HEK293T (cell line): Measurements from ENCODE around the gene ARHGAP45.
A peak's percentile ranks its signal among the peaks of the same experiment; 100 is the strongest.

Source experiments
- CTCF ChIA-PET: fragments of 350-600 bp; formaldehyde crosslinking; extraction: SDS; loops from one replicate; lab custom pipeline; 2021; ENCODE audit warnings: antibody characterized with exemption, inconsistent platforms; lab: Yijun Ruan, JAX
- POLR2A ChIA-PET: fragments of 350-600 bp; formaldehyde crosslinking; extraction: SDS; loops from one replicate; lab custom pipeline; 2020; ENCODE audit warnings: antibody characterized with exemption, inconsistent platforms; lab: Yijun Ruan, JAX
- DNase-seq: peaks from one replicate; pipeline ENCODE4 v3.0.0; 2012; ENCODE audit warnings: mixed read lengths; ENCODE audit errors: extremely low spot score
- ARNT ChIP-seq: fragments of 450-650 bp; IDR thresholded peaks from 2 replicates; pipeline ENCODE4 v1.6.1; 2017; ENCODE audit warnings: mild to moderate bottlenecking
- BHLHE40 ChIP-seq: fragments of 450-650 bp; IDR thresholded peaks from 2 replicates; pipeline ENCODE4 v1.6.1; 2016; ENCODE audit warnings: mild to moderate bottlenecking, moderate library complexity, borderline replicate concordance
- CTBP1 ChIP-seq: fragments of 450-650 bp; IDR thresholded peaks from 2 replicates; pipeline ENCODE4 v1.6.1; 2016; ENCODE audit warnings: borderline replicate concordance
- ELF4 ChIP-seq: fragments of 450-650 bp; IDR thresholded peaks from 2 replicates; pipeline ENCODE4 v1.6.1; 2017; ENCODE audit warnings: antibody characterized with exemption
- FOXA1 ChIP-seq: fragments of 450-650 bp; IDR thresholded peaks from 2 replicates; pipeline ENCODE4 v1.6.1; 2016; ENCODE audit warnings: mild to moderate bottlenecking
- FOXK2 ChIP-seq: fragments of 450-650 bp; IDR thresholded peaks from 2 replicates; pipeline ENCODE4 v1.6.1; 2016; ENCODE audit warnings: mild to moderate bottlenecking
- FOXM1 ChIP-seq: fragments of 450-650 bp; IDR thresholded peaks from 2 replicates; pipeline ENCODE4 v1.6.1; 2017; ENCODE audit warnings: mild to moderate bottlenecking, borderline replicate concordance
- HDGF ChIP-seq: fragments of 450-650 bp; IDR thresholded peaks from 2 replicates; pipeline ENCODE4 v1.6.1; 2017; ENCODE audit warnings: antibody characterized with exemption, borderline replicate concordance
- L3MBTL2 ChIP-seq: fragments of 450-650 bp; conservative IDR thresholded peaks from 2 replicates; pipeline ENCODE4 v1.6.1; 2016; ENCODE audit warnings: mild to moderate bottlenecking
- LEF1 ChIP-seq: fragments of 450-650 bp; IDR thresholded peaks from 2 replicates; pipeline ENCODE4 v1.6.1; 2017; ENCODE audit warnings: mild to moderate bottlenecking, borderline replicate concordance
- NFRKB ChIP-seq: fragments of 450-650 bp; IDR thresholded peaks from 2 replicates; pipeline ENCODE4 v1.6.1; 2016; ENCODE audit warnings: mild to moderate bottlenecking, moderate library complexity
- SP1 ChIP-seq: fragments of 450-650 bp; IDR thresholded peaks from 2 replicates; pipeline ENCODE4 v1.6.1; 2017
- SUZ12 ChIP-seq: fragments of 450-650 bp; IDR thresholded peaks from 2 replicates; pipeline ENCODE4 v1.6.1; 2016; ENCODE audit warnings: mild to moderate bottlenecking
- TARDBP ChIP-seq: fragments of 450-650 bp; IDR thresholded peaks from 2 replicates; pipeline ENCODE4 v1.6.1; 2016
- ZNF384 ChIP-seq: fragments of 450-650 bp; IDR thresholded peaks from 2 replicates; pipeline ENCODE4 v1.6.1; 2016
- TF ChIP-seq, protein P1 (sequence below): fragments of 450-650 bp; IDR thresholded peaks from 2 replicates; pipeline ENCODE4 v1.6.1; 2016

Gene ARHGAP45

DNA sequence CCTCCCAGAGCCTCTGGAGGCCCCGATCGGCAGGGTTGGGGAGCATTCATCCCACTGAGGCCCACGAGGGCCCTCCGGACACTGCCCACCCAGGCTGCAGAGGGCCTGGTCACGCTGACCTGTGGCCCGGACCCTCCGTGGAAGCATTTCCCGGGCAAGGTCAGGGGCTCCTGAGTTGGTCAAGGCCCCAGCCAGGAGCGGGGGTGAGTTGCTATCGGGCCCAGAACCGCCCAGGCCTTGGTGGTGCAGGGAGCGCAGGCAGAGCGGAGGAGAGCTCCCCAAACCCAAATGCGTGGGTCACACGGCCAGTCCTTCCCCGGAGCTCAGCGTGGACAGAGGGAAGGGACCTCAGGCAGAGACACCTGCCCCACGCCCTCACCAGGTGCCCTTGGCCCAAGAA is 62.6 kb downstream of the ARHGAP45 start:
- CTCF ChIA-PET, result no interaction called here

DNA sequence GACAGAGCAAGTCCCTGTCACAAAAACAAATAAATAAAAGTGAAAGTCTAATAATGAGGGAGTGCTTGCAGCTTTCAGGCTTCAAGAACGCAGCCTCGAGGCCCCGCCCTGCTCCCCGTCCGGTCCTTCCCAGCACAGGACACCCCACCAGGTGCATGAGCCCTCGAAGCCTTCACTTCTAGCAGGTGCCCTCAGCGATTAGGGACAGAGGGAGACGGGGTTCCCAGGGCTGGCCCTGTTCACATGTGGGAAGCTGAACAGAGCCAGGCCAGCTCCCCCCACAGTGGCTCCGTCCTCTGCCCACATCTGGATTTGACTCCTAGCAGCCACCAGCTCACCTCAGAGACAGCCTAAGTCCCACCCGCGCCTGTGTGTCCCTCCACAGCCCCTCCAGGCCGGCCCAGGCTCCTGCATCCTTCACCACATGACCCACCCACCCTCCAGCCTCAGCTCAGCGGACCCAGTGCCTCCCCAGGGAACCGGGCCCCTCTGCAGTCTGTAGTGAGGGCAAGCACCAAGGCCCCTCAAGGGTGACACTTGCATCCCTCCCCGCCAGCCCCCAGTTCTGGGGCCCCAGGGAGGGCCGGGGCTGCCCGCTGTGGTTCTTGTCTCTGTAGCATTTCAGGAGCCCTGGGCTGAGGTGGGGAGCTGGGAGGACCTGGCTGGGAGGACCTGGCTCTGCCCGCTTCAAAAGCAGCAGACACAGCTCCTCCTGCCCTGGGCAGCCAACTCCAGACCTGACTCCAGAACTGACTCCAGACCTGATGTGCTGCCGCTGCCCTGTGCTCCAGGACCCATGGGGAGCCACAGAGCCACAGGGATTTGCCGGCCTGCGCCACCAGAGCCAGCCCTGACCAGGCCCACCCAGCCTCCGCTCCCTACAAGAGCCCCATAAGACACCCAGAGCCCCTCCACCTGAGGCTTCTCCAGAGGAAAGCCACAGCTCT is 64.1 kb downstream of the ARHGAP45 start:
- CTCF ChIA-PET, result no interaction called here
- POLR2A ChIA-PET, result interaction anchor here (0.5 to 1.2 kb wide), 2 partner anchors 138 to 456 kb away, joined by 3 to 4 read pairs; partner anchors contain the start of gene CIRBP
- DNase-seq, result no peak

More for the DNA sequence above, 62.6 kb downstream of the ARHGAP45 start:
- TF ChIP-seq LEF1 (no peak), ARNT (no peak), FOXA1 (no peak), TARDBP (no peak), FOXM1 (no peak), BHLHE40 (no peak), ELF4 (no peak), FOXK2 (no peak), NFRKB (no peak), L3MBTL2 (no peak), HDGF (no peak), CTBP1 (no peak), SUZ12 (no peak), ZNF384 (no peak), SP1 (no peak)
- TF ChIP-seq, protein P1, sequence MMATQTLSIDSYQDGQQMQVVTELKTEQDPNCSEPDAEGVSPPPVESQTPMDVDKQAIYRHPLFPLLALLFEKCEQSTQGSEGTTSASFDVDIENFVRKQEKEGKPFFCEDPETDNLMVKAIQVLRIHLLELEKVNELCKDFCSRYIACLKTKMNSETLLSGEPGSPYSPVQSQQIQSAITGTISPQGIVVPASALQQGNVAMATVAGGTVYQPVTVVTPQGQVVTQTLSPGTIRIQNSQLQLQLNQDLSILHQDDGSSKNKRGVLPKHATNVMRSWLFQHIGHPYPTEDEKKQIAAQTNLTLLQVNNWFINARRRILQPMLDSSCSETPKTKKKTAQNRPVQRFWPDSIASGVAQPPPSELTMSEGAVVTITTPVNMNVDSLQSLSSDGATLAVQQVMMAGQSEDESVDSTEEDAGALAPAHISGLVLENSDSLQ, result no peak
- POLR2A ChIA-PET, result interaction anchor here (1.2 kb wide), 1 partner anchor 139 kb away, joined by 4 read pairs; the partner anchor contains the start of gene CIRBP
- DNase-seq, result no peak

DNA sequence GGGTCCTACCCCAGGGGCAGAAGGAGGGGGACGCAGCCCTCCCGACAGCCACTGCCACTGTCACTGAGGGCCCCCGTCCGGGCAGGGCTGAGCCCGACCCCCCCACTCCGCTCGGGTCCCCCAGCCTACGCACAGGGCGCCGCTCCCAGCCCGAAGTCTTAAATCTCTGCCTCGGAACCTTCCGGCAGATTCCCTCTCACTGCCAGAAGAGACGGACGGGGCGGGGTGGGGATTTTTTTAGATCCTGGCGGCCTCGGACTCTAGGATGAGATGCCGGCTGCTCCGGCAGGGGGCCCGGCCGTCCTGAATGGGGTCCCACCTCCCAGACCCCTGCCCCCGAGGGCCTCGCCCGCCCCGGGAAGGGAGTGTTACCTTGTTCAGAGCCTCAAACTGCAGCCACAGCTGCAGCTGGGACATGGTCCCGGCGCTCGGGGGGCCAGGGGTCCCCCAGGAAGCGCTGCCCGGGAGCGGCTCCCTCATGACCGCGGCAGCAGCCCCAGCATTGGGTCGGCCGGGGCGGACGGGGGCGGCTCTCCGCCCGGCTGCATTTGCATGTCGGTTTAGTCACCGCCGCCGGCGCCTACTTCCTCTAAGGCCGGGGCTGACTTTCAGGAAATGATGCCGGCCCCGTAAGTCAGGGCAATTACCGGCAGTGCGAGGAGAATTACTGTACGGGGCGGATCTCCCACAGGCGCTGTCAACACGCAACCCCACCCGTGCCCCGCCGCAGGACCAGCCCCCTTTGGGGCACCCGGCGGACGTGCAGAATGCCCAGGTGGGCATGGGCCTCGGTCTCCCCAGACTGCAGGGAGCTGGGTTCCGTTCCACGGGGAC is 65.0 kb downstream of the ARHGAP45 start:
- TF ChIP-seq TARDBP, result no peak
- TF ChIP-seq HDGF, result no peak
- no peak for TF ChIP-seq L3MBTL2
- no peak for TF ChIP-seq FOXK2
- no peak for TF ChIP-seq LEF1
- POLR2A ChIA-PET, result no interaction called here
- DNase-seq, result no peak
- CTCF ChIA-PET, result no interaction called here

More for the DNA sequence above, 64.1 kb downstream of the ARHGAP45 start:
- TF ChIP-seq ELF4 (no peak), SP1 (no peak)

DNA sequence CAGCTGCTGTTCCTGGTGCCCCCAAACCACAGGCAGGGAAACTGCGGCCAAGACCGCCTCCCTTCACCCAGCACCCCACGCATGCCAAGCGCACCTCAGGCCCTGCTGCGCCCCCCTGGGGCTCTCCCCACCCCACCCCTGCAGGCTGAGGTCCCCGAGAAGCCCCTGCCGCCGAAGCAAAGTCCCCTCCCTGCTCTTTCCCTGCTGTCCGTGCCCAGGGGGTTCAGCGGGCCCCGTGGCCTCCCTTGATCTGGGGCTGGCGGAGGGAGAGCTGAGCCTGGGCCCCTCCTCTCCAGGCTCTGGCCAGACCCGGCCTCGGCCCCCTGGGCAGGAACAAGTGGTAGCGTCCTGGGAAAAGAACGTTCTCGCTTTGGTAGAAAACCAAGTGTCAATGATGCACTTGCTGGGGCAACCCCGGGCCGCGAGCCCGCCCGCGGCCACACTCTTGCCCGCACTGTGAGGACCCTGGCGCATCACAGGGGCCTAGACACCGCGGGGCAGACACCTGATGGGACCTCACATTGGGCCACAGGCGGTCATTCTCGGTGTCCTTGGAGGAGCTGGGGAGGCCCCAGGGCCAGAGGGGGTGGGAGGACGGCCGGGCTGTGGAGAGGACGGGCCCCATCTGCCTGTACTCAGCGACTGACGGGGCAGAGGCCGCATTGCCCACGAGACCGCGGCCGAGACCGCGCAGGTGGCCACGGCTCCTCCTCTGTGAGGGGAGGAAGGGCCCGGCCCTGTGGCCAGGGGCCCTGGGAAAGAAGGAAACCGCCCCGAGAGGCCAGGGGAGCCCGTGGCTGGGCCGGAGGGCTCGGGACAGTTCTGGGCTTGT is 65.8 kb downstream of the ARHGAP45 start:
- DNase-seq, result no peak
- CTCF ChIA-PET, result no interaction called here
- POLR2A ChIA-PET, result no interaction called here
- TF ChIP-seq CTBP1 (no peak), ELF4 (no peak), LEF1 (no peak), TARDBP (no peak), ZNF384 (no peak), NFRKB (no peak), HDGF (no peak), ARNT (no peak), FOXA1 (no peak), L3MBTL2 (no peak), FOXK2 (no peak), SP1 (no peak), FOXM1 (no peak), SUZ12 (no peak), BHLHE40 (no peak)
- TF ChIP-seq, protein P1, result no peak

DNA sequence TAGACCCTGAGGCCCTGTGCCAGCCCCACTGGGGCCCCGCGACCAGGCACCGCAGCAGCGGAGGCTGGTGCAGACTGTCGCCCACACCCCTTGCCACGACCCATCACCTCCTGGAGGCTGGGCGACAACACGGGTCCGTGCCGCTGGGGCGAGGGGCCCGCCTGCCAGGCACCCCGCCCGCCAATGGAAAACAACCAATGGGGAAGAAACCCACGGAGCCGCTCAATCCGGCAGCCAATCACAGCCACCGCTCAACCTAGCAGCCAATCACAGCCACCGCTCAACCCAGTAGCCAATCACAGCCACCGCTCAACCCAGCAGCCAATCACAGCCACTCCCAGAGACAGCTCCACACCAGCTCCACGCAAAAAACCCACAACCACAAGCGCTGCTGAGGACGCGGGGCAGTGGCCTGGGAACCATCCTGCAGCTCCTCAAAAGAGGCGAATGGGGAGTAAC is 66.5 kb downstream of the ARHGAP45 start:
- no peak for TF ChIP-seq LEF1
- no peak for TF ChIP-seq TARDBP
- TF ChIP-seq ELF4, result no peak
- POLR2A ChIA-PET, result no interaction called here
- CTCF ChIA-PET, result no interaction called here
- DNase-seq, result peak; percentile 42

DNA sequence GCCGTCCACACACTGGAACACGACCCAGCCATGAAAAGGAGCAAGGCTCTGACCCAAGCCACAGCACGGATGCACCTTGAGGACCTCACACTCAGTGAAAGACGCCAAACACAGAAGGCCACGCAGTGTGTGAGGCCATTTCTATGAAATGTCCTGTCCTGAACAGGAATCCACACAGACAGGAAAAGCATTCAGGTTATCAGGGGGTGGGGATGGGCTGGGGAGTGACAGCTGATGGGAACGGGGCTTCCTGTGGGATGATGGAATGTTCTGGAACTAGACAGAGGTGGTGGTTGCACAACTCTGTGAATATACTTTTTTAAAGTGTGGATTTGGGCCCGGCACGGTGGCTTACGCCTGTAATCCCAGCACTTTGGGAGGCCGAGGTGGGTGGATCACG is 67.5 kb downstream of the ARHGAP45 start:
- ChIA-PET POLR2A (no interaction called here), CTCF (no interaction called here)
- TF ChIP-seq ZNF384 (no peak), FOXM1 (no peak), TARDBP (no peak), L3MBTL2 (no peak)
- TF ChIP-seq, protein P1, result no peak
- no peak for DNase-seq
